Astrocyte (in vitro differentiated cells and primary cell): ENCODE data around the gene SLC35F4. TPM values are rescaled to one million over a fixed set of nuclear protein-coding genes. Genes with fewer than 3 reads are reported as not detected.

ENCODE experiments used
- DNase-seq: peaks from one replicate; pipeline ENCODE4 v3.0.0-alpha.2; 2010; ENCODE audit warnings: low read depth
- FAIRE-seq: peaks from 2 replicates; lab custom pipeline; 2011; peaks lifted over from hg19 to GRCh38; lab: Jason Lieb, UNC
- H2AFZ ChIP-seq: 2 replicates; pipeline ENCODE4 v1.6.0; 2012; ENCODE audit warnings: low read depth, low read length, inconsistent platforms
- H3K27ac ChIP-seq: 2 replicates; pipeline ENCODE4 v1.5.1; 2011; ENCODE audit warnings: low read depth, low read length, inconsistent platforms
- H3K27me3 ChIP-seq: 2 replicates; pipeline ENCODE4 v1.6.0; 2011; ENCODE audit warnings: low read length, inconsistent platforms; ENCODE audit not compliant: insufficient read depth
- H3K36me3 ChIP-seq: 2 replicates; pipeline ENCODE4 v1.5.1; 2011; ENCODE audit warnings: low read length, inconsistent platforms; ENCODE audit not compliant: insufficient read depth
- H3K4me1 ChIP-seq: 2 replicates; pipeline ENCODE4 v1.5.1; 2011; ENCODE audit warnings: low read length, inconsistent platforms; ENCODE audit not compliant: insufficient read depth
- H3K4me2 ChIP-seq: 2 replicates; pipeline ENCODE4 v1.6.0; 2012; ENCODE audit warnings: low read length, inconsistent platforms
- H3K4me3 ChIP-seq: 2 replicates; pipeline ENCODE4 v1.5.1; 2011; ENCODE audit warnings: low read depth, mild to moderate bottlenecking, low read length, inconsistent platforms; ENCODE audit not compliant: insufficient read depth
- H3K79me2 ChIP-seq: 2 replicates; pipeline ENCODE4 v1.6.0; 2012; ENCODE audit warnings: mild to moderate bottlenecking, low read length, inconsistent platforms; ENCODE audit not compliant: insufficient read depth
- H3K9ac ChIP-seq: 2 replicates; pipeline ENCODE4 v1.6.0; 2012; ENCODE audit warnings: mild to moderate bottlenecking, low read length, inconsistent platforms
- H3K9me3 ChIP-seq: 2 replicates; pipeline ENCODE4 v1.5.1; 2012; ENCODE audit warnings: low read depth, mild to moderate bottlenecking, low read length, inconsistent platforms; ENCODE audit not compliant: insufficient read depth
- H4K20me1 ChIP-seq: 2 replicates; pipeline ENCODE4 v1.6.0; 2012; ENCODE audit warnings: low read length, inconsistent platforms; ENCODE audit not compliant: insufficient read depth
- H3K27ac Mint-ChIP-seq: one replicate; pipeline ENCODE4 v1.8.0; 2021; ENCODE audit warnings: mild to moderate bottlenecking, mixed read lengths; ENCODE audit not compliant: unreplicated experiment
- H3K27me3 Mint-ChIP-seq: one replicate; pipeline ENCODE4 v1.8.0; 2021; ENCODE audit warnings: low read depth, mixed read lengths; ENCODE audit not compliant: unreplicated experiment
- H3K36me3 Mint-ChIP-seq: one replicate; pipeline ENCODE4 v1.8.0; 2021; ENCODE audit warnings: low read depth, mixed read lengths; ENCODE audit not compliant: unreplicated experiment
- H3K4me1 Mint-ChIP-seq: one replicate; pipeline ENCODE4 v1.8.0; 2021; ENCODE audit warnings: low read depth, mixed read lengths; ENCODE audit not compliant: unreplicated experiment
- H3K4me3 Mint-ChIP-seq: one replicate; pipeline ENCODE4 v1.8.0; 2021; ENCODE audit warnings: mild to moderate bottlenecking, moderate library complexity, mixed read lengths; ENCODE audit not compliant: unreplicated experiment
- H3K9me3 Mint-ChIP-seq: one replicate; pipeline ENCODE4 v1.8.0; 2021; ENCODE audit warnings: mild to moderate bottlenecking, mixed read lengths; ENCODE audit not compliant: unreplicated experiment
- CTCF ChIP-seq: IDR thresholded peaks from 2 replicates; pipeline ENCODE4 v1.5.1; 2011; ENCODE audit warnings: low read depth, mild to moderate bottlenecking, inconsistent platforms, low read length, moderate library complexity; ENCODE audit not compliant: insufficient read depth
- EZH2 ChIP-seq: IDR thresholded peaks from 2 replicates; pipeline ENCODE4 v1.6.1; 2012; ENCODE audit warnings: mild to moderate bottlenecking, low read length, inconsistent platforms; ENCODE audit not compliant: insufficient read depth
- total RNA-seq: library from RNA; stranded (reverse); gene quantifications from 2 replicates; pipeline ENCODE4 v1.2.1, GENCODE V29; 2021

Gene SLC35F4
- total RNA-seq, 1 donor from 2014 or later: not detected

DNA sequence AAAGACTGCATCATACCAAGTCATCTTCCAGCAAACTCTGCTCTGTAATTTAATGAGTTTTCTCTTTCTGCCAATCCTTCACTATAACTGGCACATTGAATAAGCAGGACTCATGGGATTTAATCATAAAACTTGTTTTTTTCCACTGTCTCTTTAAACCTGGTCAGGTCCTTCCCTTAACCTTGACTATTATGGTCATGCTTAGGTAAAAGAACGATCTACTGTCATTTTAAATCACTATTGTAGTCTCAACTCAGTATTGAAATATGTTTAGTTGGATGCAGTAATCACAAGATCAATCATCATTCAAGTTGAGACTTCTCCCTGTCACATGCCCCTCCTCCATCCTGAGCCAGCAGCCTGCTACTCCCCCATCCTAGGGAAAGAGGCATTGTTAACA lies 56.1 kb downstream of the SLC35F4 start:
- H3K4me3 ChIP-seq: no peak overlapping the region
- no peaks in the 10 kb centered on the region for H3K27me3 Mint-ChIP-seq
- H3K4me3 Mint-ChIP-seq: no peak overlapping the region
- H3K79me2 ChIP-seq: no peaks in the 10 kb centered on the region
- no peak overlapping the region for H3K27ac Mint-ChIP-seq
- no peak overlapping the region for H3K9ac ChIP-seq
- H3K27me3 ChIP-seq: no peaks in the 10 kb centered on the region
- H3K9me3 ChIP-seq: no peaks in the 10 kb centered on the region
- H2AFZ ChIP-seq: no peak overlapping the region
- no peak for DNase-seq
- H3K4me2 ChIP-seq: no peak overlapping the region
- H3K36me3 ChIP-seq: no peaks in the 10 kb centered on the region
- TF ChIP-seq EZH2 (no peak), CTCF (no peak)
- no peak overlapping the region for H3K27ac ChIP-seq
- H3K4me1 ChIP-seq: no peaks in the 10 kb centered on the region
- no peaks in the 10 kb centered on the region for H3K4me1 Mint-ChIP-seq
- no peak for FAIRE-seq
- H4K20me1 ChIP-seq: no peaks in the 10 kb centered on the region
- peaks cover 3% of the 10 kb centered on the region for H3K9me3 Mint-ChIP-seq
- H3K36me3 Mint-ChIP-seq: no peaks in the 10 kb centered on the region

DNA sequence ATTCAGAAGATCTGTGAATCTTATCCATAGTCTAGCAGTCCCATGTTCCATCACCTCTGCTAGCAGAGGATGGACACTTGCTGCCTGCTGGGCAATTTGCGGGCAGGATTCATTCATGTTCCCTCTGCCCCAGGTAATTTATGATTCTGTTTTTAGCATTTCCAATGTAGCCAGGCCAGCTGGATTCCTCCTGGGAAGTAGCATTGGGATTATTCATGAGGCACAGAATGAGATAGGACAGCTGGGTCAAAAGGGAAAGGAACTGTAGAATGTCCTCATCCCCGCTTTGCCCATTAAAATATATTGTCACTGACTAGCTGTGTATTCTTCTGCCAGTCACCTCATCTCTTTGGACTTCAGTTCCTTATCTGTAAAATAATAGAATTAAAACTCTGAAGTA lies 68.7 kb downstream of the SLC35F4 start:
- peaks cover 7% of the 10 kb centered on the region for H3K9me3 Mint-ChIP-seq
- H4K20me1 ChIP-seq: no peaks in the 10 kb centered on the region
- no peaks in the 10 kb centered on the region for H3K4me1 Mint-ChIP-seq
- H3K27me3 ChIP-seq: no peaks in the 10 kb centered on the region
- FAIRE-seq (no peak), DNase-seq (no peak)
- H3K36me3 Mint-ChIP-seq: peaks cover 3% of the 10 kb centered on the region
- H3K27ac Mint-ChIP-seq: no peak overlapping the region
- no peak overlapping the region for H3K4me3 ChIP-seq
- no peak overlapping the region for H2AFZ ChIP-seq
- H3K79me2 ChIP-seq: no peaks in the 10 kb centered on the region
- H3K4me3 Mint-ChIP-seq: no peak overlapping the region
- TF ChIP-seq CTCF: no peak
- TF ChIP-seq EZH2: no peak
- no peaks in the 10 kb centered on the region for H3K36me3 ChIP-seq
- H3K9me3 ChIP-seq: no peaks in the 10 kb centered on the region
- no peak overlapping the region for H3K9ac ChIP-seq
- H3K4me2 ChIP-seq: no peak overlapping the region
- H3K27ac ChIP-seq: no peak overlapping the region
- H3K4me1 ChIP-seq: no peaks in the 10 kb centered on the region
- no peaks in the 10 kb centered on the region for H3K27me3 Mint-ChIP-seq

GRCh38 chr14:57796556-57796955 lies 69.3 kb downstream of the SLC35F4 start:
- Histone ChIP-seq H3K4me1 (no peaks in the 10 kb centered on the region), H3K27me3 (no peaks in the 10 kb centered on the region), H3K79me2 (no peaks in the 10 kb centered on the region), H3K4me2 (no peak overlapping the region), H3K27ac (no peak overlapping the region), H4K20me1 (no peaks in the 10 kb centered on the region), H3K36me3 (no peaks in the 10 kb centered on the region), H3K9ac (no peak overlapping the region), H3K4me3 (no peak overlapping the region), H3K9me3 (no peaks in the 10 kb centered on the region), H2AFZ (no peak overlapping the region)
- Mint-ChIP-seq H3K27me3 (no peaks in the 10 kb centered on the region), H3K9me3 (peaks cover 5% of the 10 kb centered on the region), H3K36me3 (peaks cover 3% of the 10 kb centered on the region), H3K4me1 (no peaks in the 10 kb centered on the region), H3K27ac (no peak overlapping the region), H3K4me3 (no peak overlapping the region)
- no peak for TF ChIP-seq EZH2
- DNase-seq (no peak), FAIRE-seq (no peak)
